ENCODE data around the gene TMEM181.
"Not testable (repeated sequence)": the region's sequence is repeated elsewhere in the genome, so short reads cannot be mapped to it uniquely, and the experiment has no call there.

The TMEM181 gene

DNA sequence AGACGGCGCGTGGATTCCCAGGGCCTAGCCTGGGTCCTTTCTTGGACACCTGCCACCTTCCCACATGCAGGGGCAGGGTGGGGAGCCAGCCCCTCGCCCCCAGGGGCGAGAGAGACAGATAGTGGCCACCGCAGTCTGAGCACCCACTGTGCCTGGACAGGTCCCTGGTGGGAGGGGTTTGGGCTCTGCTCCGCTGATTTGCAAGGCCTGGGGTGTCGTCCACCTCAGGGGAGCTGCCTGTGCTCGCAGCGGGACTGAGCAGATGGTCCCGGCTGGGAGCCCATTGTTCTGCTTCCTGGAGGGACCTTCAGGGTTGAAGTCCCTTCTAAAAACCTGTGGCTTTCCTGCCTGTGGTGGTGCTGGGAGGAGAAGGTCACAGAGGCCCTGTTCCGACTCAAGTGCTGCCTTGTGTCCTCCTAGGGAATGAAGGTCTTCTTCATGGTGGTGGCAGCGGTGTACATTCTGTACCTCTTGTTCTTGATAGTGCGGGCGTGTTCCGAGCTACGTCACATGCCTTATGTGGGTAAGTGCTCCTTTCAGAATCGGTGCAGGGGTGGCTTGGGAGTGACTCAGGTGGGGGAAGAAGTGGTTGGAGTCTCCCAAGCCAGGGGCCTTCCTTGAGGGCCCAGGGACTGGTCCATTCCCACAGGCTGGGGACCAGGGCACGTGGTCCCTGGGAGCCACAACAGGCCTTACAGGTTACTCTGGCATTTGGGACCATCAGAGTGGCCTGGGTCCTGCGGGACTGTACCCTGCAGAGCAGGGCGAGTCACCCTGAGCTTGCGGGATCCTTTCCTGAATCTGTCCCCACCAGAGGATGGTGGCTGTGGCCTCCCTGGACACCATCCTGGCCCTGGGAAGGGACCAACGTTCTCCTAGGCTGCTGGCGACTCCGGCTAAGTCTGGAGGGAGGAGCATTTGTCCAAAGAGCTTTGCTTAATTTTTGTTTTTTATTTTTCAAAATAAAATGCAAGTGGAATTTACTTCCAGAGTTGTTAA lies 65.1 kb downstream of the TMEM181 start:
- DNase-seq (ENCODE audit: low spot score) = no peak

DNA sequence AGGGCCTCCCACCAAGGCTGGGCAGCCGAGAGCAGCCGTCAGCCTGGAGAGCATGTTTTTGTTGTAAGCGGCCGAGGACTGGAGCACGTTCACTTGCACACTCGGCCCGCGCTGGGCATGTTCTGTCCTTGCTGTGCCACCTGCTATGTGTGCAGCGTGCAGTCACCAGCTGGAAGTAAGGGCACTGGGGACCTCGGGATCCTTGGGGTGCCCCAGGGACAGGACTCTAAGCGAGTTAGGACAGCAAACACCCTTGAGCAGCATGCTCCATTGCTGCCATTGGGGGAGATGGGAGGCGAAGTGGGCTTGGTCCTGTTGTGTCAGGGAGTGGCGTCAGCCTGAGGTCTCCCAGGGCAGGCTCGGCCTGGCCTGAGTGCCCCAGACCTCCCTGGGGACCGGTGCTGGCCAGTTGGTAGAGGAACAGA lies 66.0 kb downstream of the TMEM181 start:
- DNase-seq (ENCODE audit: low spot score) = no peak

DNA sequence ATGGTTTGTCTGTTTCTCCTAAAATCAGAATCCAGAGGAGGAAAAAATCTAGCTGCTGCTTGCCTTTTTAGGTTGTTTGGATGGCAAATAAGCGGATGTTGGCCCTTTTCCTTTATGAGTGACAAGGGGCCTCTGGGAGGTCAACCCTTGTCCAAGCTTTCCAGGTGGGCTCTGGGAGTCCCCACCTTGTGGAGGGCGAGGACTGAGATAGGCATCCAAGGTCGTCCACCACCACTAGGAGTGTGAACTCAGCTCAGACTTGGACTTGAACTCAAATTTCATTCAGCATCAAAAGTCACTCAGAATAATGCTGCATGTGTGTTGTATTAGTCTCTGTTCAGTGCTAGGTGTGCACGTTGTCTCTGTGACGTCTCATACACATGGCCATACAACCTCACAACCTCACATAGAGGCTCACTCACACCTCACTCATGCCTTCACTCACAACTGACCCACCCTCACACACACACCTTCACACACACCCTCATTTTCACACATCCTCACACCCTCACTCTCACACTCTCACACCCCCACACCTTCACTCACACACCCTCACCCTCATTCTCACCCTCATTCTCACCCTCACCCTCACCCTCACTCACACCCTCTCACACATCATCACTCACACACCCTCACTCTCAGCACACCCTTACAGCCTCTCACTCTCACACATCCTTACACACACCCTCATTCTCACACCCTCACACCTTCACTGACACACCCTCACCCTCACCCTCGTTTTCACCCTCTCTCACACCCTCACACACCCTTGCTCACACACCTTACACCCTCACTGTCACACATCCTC lies 66.7 kb downstream of the TMEM181 start:
- no peak for DNase-seq (ENCODE audit: low spot score)

DNA sequence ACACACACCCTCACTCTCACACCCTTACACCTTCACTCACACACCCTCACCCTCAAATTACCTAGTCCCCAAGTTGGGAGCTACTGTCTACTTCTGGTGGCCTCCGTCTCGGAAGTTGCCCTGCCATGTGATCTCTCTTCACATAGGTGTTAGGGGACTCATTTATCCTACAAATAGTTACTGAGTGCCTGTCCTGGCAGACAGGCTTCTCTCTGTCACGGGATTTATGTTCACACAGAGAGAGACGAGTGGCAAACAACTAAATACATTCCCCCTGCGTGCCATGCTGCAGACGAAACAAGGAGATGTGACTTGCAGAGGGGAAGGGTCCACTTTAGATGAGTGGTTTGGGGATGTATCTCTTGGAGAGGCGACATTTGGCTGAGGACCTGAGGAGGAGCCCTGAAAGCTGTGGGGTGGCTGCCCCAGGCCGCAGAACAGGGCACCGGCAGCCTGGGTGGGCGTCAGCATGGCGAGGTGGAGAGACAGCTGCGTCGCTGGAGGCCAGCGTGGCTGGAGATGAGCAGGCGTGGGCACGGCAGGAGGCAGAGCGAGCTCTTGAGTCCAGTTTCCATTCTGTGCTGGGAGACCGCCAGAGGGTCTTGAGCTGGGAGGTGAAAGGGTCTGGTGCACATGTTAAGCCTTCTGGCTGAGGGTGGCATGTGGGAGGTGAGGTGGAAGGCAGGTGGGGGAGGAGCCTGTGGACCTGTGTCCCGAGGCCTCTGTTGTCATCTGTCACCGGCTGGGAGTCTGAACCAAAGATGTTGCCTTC lies 67.5 kb downstream of the TMEM181 start:
- DNase-seq (ENCODE audit: low spot score) = no peak

DNA sequence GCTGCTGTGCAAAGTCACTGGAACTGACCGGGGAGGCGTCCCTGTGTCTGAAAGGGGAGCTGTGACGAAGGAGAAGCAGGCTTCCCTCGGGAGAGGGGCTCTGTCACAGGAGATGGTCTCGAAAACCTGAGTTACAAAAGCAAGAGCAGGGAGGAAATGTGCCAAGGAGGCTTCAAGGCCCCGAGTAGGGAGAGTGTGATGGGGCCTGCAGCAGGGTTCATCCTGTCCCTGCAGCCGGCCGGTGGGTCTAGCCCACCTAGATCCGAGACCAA lies 68.0 kb downstream of the TMEM181 start:
- no peak for DNase-seq (ENCODE audit: low spot score)

DNA sequence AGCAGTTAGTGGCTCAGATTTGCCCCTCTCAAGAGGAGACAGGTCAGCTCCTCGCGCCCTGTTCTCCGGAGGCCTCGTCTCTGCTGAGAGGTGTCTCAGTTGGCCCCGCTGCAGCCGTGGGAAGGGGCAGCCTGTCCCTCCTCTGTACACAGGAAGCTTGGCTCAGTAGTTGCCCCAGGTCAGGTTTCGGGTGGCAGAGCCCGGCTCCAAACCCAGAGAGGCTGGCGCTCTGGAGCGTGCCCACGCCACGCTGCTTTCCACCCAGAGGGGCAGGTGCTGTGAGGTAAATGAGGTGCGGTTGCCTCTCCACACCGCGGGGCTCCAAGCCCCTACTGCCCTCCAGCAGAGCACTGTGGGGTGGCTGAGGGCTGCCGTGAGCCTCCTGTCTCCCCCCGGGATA lies 68.7 kb downstream of the TMEM181 start:
- DNase-seq (ENCODE audit: low spot score) = no peak

DNA sequence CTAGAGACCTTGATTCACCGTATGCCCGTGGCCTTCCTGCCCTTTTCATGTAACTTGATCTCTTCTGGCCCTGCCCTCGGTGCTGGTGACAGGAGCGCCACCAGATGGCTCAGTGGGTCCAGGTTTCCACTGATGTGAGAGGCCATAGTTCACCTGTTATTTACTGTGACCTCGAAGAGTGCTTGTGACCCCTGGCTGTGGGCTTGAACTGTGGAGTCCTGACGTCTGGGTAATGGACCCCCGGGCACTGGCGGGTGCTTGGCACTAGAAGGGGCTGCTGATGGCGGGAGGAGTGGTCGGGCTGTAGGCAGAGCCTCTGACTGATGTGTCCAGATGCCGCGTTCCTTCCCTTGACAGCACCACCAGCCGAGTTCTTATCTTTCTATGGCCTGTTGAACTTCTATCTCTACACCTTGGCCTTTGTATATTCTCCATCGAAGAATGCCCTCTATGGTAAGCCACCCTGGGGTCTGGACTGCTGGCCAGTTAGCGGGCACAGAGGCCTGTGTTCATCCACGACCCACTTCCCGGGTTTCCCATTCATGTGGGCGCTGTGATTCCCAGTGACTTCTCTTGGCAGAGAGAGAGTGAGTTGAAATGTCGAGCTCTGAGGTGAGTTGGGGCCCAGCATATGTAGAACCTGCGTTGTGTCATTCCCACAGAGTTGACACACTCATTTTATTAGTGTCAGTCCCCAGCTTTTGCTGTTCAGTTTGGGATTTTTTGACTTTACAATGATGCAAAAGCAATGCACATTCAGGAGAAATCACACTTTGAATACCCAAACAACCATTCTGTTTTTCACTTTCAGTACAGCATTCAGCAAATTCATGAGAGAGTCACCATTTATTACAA lies 69.7 kb downstream of the TMEM181 start:
- DNase-seq (ENCODE audit: low spot score) = peak; percentile 37

DNA sequence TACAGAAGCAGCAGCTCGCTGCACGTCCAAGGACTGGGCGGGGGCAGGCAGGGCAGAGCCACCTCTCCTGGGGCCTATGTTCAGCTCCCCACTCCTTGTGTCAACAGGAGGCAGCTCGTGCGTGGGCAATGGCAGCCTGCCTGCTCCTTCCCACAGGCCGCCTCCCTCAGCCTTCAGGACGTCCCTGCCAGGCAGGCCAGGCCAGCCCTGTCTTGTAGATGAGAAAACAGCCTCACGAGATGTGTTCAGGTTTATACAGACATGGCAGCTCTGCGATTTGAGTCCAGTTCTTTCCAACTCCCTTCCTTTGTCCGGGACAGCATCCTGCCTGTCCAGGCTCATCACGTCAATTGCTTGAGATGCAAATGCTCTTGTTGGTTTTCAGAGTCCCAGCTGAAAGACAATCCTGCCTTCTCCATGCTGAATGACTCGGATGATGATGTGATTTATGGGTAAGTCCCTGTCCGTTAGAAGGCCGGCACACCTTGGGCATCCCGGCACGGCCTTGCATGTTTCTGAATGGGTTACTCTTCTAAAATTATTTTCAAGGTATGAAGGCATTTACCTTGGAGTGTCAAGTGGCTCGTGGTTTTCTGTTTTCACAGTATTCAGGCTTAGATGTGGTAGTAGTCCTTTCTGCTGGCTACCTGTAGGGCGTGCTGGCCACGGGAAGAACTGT lies 71.2 kb downstream of the TMEM181 start:
- DNase-seq (ENCODE audit: low spot score) = no peak

DNA sequence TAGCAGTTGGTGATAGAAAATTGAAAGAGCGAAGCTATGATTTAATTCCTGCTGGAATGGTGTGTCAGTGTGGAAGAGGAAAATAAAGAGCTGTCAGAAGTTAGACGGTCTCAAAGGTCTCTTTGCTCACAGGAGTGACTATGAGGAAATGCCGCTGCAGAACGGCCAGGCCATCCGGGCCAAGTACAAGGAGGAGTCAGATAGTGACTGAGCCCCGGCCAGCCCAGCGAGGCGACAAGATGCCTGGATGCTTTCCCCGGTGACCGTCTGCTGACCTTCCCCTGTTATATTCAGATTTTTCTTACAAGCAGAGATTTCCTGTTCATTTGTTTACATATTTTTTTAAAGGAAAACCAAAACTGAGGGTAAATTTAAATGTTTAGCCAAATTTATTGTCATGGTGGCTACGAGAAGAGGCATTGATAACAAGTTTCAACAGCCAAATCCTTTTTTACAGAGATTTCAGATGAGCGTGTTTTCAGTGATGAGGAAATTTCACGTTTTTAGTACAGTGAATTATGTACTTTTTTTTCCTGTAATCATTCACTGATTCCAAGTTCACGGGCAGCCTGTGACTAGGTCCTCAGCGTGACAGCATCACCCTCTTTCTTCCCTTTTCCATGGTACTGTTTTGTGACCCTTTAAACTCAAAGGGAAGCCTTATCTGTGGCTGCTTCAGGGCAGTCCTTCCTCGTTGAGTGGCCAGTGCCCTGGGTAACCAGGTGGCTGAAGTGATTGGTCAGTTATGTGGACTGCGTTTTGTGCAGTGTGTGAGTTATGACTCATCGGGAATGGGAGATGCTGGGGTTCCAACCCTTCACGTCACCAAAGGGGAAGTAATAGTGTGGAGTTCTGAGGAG lies 72.0 kb downstream of the TMEM181 start:
- DNase-seq (ENCODE audit: low spot score) = no peak

DNA sequence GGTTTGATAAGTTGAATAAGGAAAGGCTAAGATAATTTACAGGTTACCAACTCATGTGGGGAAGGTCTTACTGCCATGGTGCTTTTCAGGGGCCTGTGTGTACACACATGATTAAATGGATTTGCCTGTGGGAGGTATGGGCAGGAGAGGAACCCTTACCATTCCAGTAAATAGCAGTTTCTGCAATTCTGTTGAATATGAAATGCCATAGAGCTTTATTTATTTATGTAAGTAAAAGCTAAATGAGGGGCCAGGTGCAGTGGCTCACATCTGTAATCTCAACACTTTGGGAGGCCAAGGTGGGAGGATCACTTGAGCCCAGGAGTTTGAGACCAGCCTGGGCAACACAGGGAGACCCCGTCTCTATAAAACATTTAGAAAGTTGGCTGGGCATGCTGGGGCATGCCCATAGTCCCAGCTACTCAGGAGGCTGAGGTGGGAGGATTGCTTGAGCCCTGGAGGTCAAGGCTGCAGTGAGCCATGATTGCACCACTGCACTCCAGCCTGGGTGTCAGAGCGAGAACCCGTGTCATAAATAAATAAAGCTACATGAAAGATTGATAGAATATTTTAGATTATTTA lies 72.7 kb downstream of the TMEM181 start:
- DNase-seq (ENCODE audit: low spot score) = not testable (repeated sequence)

DNA sequence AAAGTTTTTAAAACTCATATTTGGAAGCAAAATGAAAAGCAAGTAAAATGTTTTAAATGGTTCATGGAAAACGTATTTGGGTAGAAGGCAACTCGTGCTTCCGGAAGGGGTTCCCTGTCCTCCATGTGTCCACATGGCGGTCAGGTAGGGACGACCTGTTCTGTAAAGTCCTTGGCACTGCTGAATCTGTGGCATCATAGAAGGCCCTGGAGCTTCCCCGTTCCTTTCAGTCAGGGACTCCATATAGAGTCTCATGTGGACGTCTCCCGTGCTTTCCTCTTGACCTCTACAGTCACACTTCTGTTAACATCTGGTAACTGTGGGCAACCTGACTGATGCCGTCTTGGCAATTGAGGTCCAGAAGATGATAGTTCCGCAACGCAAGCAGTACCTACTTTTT lies 73.2 kb downstream of the TMEM181 start:
- no peak for DNase-seq (ENCODE audit: low spot score)

DNA sequence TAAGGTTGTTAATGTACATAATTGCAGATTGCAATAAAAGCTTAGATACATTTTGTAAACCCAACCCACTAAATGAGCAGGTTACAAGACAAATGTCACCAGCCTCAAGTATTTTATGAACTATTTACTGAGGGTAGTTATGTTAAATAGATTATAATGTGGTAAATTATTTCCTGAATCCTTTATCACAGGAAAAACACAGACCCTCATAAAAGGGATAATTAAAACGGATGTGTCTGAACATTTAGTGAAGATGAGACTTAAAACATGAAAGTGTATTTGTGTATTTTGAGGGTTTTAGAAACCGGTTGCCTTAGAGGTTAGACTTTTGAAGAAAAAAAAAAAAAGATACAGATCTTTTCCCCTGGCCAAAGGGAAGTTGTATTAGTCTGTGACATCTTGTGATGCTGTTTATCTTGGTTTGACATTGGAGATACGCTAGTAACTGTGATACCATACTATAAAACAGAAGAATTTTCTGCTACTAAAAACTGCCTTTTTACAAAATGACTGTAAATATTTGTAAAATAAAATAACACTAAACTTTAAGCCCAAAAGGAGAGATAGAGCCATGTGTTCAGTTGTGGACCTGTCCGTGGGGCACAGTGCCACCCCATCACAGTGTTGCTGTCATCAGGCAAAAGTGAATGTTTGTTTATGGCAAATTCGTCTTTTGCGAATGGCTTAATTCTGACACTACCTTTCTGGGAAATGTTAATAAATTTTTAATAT lies 75.0 kb downstream of the TMEM181 start:
- DNase-seq (ENCODE audit: low spot score) = no peak

DNA sequence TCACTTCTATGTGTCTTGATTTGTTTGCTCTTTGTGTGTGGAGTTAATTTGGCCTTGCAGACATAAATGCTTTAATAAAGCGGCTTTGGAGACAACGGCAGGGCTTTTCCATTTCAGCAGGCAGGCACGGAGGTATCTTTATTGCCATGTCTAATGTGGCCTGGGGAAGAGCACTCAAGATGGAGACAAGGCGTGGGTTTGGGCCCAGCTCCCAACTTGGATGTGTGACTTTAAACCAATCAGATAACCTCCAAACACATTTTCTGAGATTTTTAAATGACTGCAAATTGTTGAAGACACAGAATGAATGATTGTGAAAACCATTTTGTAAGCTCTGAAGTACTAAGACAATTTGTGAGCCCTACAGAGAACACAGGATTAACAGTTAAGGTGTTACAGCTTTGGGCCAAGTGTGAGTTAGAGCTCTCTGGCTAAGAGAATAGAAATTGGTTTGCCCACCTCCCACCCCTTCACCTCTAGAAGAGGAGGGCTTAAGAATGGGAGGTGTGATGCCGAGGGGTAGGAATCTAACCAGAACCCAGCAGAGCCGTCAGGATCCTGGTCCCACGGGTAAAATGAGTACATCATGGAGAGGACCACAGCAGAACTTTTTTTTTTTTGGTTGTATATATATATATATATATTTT lies 75.7 kb downstream of the TMEM181 start:
- DNase-seq (ENCODE audit: low spot score) = no peak

DNA sequence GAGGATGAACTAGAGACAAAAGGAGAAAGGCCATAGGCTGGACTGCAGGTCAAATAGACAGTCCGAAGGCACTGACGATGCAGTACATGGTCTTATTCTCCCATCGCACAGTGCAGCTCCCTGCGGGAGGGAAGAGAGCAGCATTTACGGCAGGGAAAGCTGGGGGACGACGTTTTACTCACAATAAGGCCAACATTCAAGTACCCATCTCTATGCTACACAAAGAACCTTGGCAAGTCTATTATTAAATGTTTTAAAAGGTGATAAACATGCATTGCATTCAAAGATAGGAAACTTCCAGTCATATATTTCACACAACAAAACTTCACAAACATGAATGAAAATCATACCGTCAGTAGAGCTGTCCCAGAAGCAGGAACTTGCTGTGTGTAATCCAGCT lies 76.9 kb downstream of the TMEM181 start:
- no peak for DNase-seq (ENCODE audit: low spot score)

DNA sequence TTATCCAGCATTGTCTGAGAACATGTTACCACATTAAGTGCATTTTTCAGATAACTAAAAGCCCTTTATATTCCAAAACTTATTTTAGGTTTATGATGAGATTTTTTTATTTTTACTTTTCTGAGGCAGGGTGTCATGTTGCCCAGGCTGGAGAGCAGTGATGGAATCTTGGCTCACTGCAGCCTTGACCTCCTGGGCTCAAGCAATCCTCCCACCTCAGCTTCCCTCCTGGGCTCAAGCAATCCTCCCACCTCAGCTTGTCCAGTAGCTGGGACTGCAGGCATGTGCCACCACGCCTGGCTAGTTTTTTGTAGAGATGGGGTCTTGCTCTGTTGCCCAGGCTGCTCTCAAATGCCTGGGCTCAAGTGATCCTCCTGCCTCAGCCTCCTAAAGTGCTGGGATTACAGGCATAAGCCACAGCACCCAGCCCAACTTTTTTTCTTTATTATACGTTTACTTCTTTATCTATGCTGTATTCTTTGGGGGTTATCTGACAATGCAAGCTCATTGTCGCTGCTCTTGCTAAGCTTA lies 78.5 kb downstream of the TMEM181 start:
- no peak for DNase-seq (ENCODE audit: low spot score)

DNA sequence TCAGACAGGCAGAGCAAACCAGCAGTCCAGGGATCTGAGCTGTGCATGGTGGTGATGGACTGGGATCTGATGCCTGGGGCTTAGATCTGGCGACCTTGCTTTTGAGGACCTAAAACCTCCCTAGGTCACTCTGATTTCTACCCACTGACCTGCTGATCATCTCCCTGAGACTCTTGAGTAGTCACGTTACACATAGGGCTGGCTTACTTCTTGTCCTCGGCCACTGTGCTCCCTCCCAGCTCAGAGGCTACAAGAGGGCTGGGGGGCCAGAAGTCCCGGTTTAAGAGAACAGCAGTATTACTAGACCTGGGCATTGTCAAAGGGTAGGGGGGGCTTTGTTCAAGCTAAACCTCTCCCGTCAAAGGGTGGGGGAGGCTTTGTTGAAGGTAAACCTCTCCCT lies 79.2 kb downstream of the TMEM181 start:
- no peak for DNase-seq (ENCODE audit: low spot score)

DNA sequence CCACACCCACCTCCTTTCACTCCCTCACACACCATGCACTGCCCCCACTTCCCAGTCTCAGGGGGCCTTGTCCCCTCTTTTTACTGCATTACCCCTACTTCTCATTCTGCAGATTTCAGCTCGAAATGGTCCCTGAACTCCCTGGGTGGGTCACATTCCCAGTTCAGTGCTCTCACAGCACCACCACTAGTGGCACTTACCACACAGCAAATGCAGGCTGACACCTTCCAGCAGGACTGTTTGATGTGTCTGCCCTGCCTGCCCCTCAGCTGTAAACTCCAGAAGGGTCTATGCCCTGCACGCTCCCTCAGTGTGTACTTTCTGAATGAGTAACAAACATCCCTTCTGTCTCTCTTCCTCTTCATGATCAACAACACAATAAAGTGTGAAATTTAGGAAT lies 80.6 kb downstream of the TMEM181 start:
- DNase-seq (ENCODE audit: low spot score) = no peak

DNA sequence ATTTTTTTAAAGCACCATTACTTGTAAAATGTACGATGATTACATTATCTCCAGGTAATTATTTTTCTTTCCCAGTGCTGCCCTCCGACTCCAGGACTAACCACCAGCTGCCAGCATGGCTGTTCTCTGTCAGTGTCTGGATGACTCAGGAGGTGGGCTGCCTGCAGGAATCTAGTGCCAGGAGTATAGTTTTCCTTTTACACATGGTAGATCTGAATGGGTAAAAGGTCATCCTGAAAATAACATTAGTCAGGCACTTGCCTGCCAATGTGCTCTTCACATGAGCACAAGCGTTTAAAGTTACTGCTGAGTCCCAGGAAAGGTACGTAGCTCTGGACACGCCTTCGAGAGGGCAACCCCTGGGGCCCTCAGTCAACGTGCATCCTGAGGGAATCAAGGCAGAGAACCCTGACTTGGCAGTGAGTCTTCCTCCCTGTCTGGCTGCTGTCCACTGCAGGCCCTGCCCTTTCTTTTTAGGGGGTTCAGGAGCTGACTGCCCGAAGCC lies 82.3 kb downstream of the TMEM181 start:
- no peak for DNase-seq (ENCODE audit: low spot score)

All from CD4-positive, alpha-beta T cell treated with Interleukin-15 for 4 hours (primary cell).